ENCODE results near the gene MYH14.

Gene MYH14

GRCh38 chr19:50258918-50259372 lies 55.5 kb downstream of the MYH14 start:
- no peak for DNase-seq (ENCODE audit: low read depth in 2 of 2)

- DNase-seq (ENCODE audit: low read depth in 2 of 2): no peak
Measured at GRCh38 chr19:50261446-50261970, 58.1 kb downstream of the MYH14 start.

GRCh38 chr19:50263176-50263575 lies 59.8 kb downstream of the MYH14 start:
- DNase-seq (ENCODE audit: low read depth in 2 of 2): no peak

GRCh38 chr19:50264483-50265186 lies 61.2 kb downstream of the MYH14 start:
- no peak for DNase-seq (ENCODE audit: low read depth in 2 of 2)

- DNase-seq (ENCODE audit: low read depth in 2 of 2): no peak
Measured at GRCh38 chr19:50266041-50266440, 62.6 kb downstream of the MYH14 start.

GRCh38 chr19:50266896-50267295 lies 63.5 kb downstream of the MYH14 start:
- DNase-seq (ENCODE audit: low read depth in 2 of 2): no peak

GRCh38 chr19:50268041-50268440 lies 64.6 kb downstream of the MYH14 start:
- no peak for DNase-seq (ENCODE audit: low read depth in 2 of 2)

GRCh38 chr19:50268501-50268900 lies 65.1 kb downstream of the MYH14 start:
- no peak for DNase-seq (ENCODE audit: low read depth in 2 of 2)

- no peak for DNase-seq (ENCODE audit: low read depth in 2 of 2)
Measured at GRCh38 chr19:50269653-50270052, 66.2 kb downstream of the MYH14 start.

GRCh38 chr19:50272263-50272897 lies 69.0 kb downstream of the MYH14 start:
- DNase-seq (ENCODE audit: low read depth in 2 of 2): no peak

GRCh38 chr19:50273821-50274220 lies 70.4 kb downstream of the MYH14 start:
- no peak for DNase-seq (ENCODE audit: low read depth in 2 of 2)

GRCh38 chr19:50275577-50276368 lies 72.4 kb downstream of the MYH14 start:
- no peak for DNase-seq (ENCODE audit: low read depth in 2 of 2)

- DNase-seq (ENCODE audit: low read depth in 2 of 2): no peak
Measured at GRCh38 chr19:50276370-50277063, 73.1 kb downstream of the MYH14 start.

GRCh38 chr19:50277966-50278580 lies 74.7 kb downstream of the MYH14 start:
- no peak for DNase-seq (ENCODE audit: low read depth in 2 of 2)

- no peak for DNase-seq (ENCODE audit: low read depth in 2 of 2)
Measured at GRCh38 chr19:50280074-50280473, 76.7 kb downstream of the MYH14 start.

- no peak for DNase-seq (ENCODE audit: low read depth in 2 of 2)
Measured at GRCh38 chr19:50280983-50281382, 77.6 kb downstream of the MYH14 start.

GRCh38 chr19:50281491-50281890 lies 78.1 kb downstream of the MYH14 start:
- no peak for DNase-seq (ENCODE audit: low read depth in 2 of 2)

- DNase-seq (ENCODE audit: low read depth in 2 of 2): no peak
Measured at GRCh38 chr19:50285833-50286232, 82.4 kb downstream of the MYH14 start.

GRCh38 chr19:50286443-50286842 lies 83.0 kb downstream of the MYH14 start:
- no peak for DNase-seq (ENCODE audit: low read depth in 2 of 2)

GRCh38 chr19:50287331-50287730 lies 83.9 kb downstream of the MYH14 start:
- no peak for DNase-seq (ENCODE audit: low read depth in 2 of 2)

- no peak for DNase-seq (ENCODE audit: low read depth in 2 of 2)
Measured at GRCh38 chr19:50288954-50289353, 85.5 kb downstream of the MYH14 start.
